SU-DHL-6 (cell line): ENCODE measurements around the gene PPM1H.

ENCODE experiments used
- H2AFZ ChIP-seq: fragments of 200-600 bp; sonication (generic); 2 replicates; pipeline ENCODE4 v1.6.1; 2014; ENCODE audit warnings: low read depth, mild to moderate bottlenecking, moderate library complexity, mixed read lengths, antibody characterized with exemption, low read length; ENCODE audit not compliant: severe bottlenecking
- H3F3A ChIP-seq: fragments of 200-600 bp; shearing (Covaris generic); 2 replicates; pipeline ENCODE4 v1.6.0; 2016; ENCODE audit warnings: antibody characterized with exemption, mild to moderate bottlenecking; ENCODE audit not compliant: insufficient read depth
- H3K27ac ChIP-seq: fragments of 200-600 bp; sonication (generic); 2 replicates; pipeline ENCODE4 v1.5.1; 2016; ENCODE audit warnings: low read depth, mild to moderate bottlenecking, low read length, moderate library complexity, mixed read lengths
- H3K27me3 ChIP-seq: fragments of 200-600 bp; sonication (generic), shearing (Covaris generic); 2 replicates; pipeline ENCODE4 v1.6.0; 2014; ENCODE audit warnings: mild to moderate bottlenecking, low read length
- H3K36me3 ChIP-seq: fragments of 200-600 bp; sonication (generic); 2 replicates; pipeline ENCODE4 v1.6.1; 2014; ENCODE audit warnings: mild to moderate bottlenecking, low read length, mixed read lengths
- H3K4me2 ChIP-seq: fragments of 300-600, 200-600 bp; shearing (Covaris generic), sonication (generic); 2 replicates; pipeline ENCODE4 v1.6.0; 2014; ENCODE audit warnings: low read length, low read depth, mild to moderate bottlenecking; ENCODE audit not compliant: poor library complexity, severe bottlenecking
- H3K4me3 ChIP-seq: fragments of 200-600 bp; sonication (generic); 2 replicates; pipeline ENCODE4 v1.5.1; 2014; ENCODE audit warnings: antibody characterized with exemption, low read length, mild to moderate bottlenecking, mixed read lengths; ENCODE audit not compliant: insufficient read depth, poor library complexity, severe bottlenecking
- H3K79me2 ChIP-seq: fragments of 200-600 bp; sonication (generic); 2 replicates; pipeline ENCODE4 v1.6.1; 2014; ENCODE audit warnings: mild to moderate bottlenecking, low read length, moderate library complexity; ENCODE audit not compliant: insufficient read depth
- H3K9ac ChIP-seq: fragments of 200-600 bp; sonication (generic); 2 replicates; pipeline ENCODE4 v1.7.0; 2014; ENCODE audit warnings: mild to moderate bottlenecking, low read length
- H3K9me2 ChIP-seq: fragments of 200-600 bp; sonication (generic); replicated peaks from 2 replicates; pipeline ENCODE4 v1.6.1; 2014; ENCODE audit warnings: low read length; ENCODE audit not compliant: insufficient read depth
- H3K9me3 ChIP-seq: fragments of 200-600 bp; sonication (generic); 2 replicates; pipeline ENCODE4 v1.6.1; 2014; ENCODE audit warnings: low read length, mixed read lengths; ENCODE audit not compliant: insufficient read depth
- H4K20me1 ChIP-seq: fragments of 200-600 bp; sonication (generic); 2 replicates; pipeline ENCODE4 v1.6.1; 2014; ENCODE audit warnings: low read depth, mild to moderate bottlenecking, antibody characterized with exemption, low read length, moderate library complexity, mixed read lengths
- CTCF ChIP-seq: fragments of 200-600 bp; sonication (generic); IDR thresholded peaks from one replicate; pipeline ENCODE4 v1.5.1; 2017; ENCODE audit warnings: antibody characterized with exemption, mild to moderate bottlenecking, low read length, moderate library complexity; ENCODE audit not compliant: insufficient read depth, poor library complexity, severe bottlenecking
- EZH2phosphoT487 ChIP-seq: fragments of 200-600 bp; sonication (generic), shearing (Covaris generic); conservative IDR thresholded peaks from 2 replicates; pipeline ENCODE4 v1.6.1; 2018; ENCODE audit warnings: mild to moderate bottlenecking, antibody characterized with exemption, low read length, moderate library complexity, mixed read lengths

The PPM1H gene

GRCh38 chr12:62657363-62657632 is 277.7 kb downstream of the PPM1H start:
- no peaks in the 10 kb centered on the region for H3F3A ChIP-seq
- H3K27me3 ChIP-seq = no peaks in the 10 kb centered on the region
- no peak overlapping the region for H3K27ac ChIP-seq
- TF ChIP-seq EZH2phosphoT487 (no peak), CTCF (no peak)
- no peaks in the 10 kb centered on the region for H4K20me1 ChIP-seq
- no peak overlapping the region for H3K4me3 ChIP-seq
- no peaks in the 10 kb centered on the region for H3K9me2 ChIP-seq
- H3K4me2 ChIP-seq = no peak overlapping the region
- no peaks in the 10 kb centered on the region for H3K79me2 ChIP-seq
- no peaks in the 10 kb centered on the region for H3K9me3 ChIP-seq
- H2AFZ ChIP-seq = no peak overlapping the region
- H3K36me3 ChIP-seq = no peaks in the 10 kb centered on the region
- H3K9ac ChIP-seq = no peak overlapping the region

GRCh38 chr12:62656591-62657362 is 278.2 kb downstream of the PPM1H start:
- Histone ChIP-seq H4K20me1 (no peaks in the 10 kb centered on the region), H2AFZ (no peak overlapping the region), H3K4me2 (no peak overlapping the region), H3K79me2 (no peaks in the 10 kb centered on the region), H3K4me3 (no peak overlapping the region), H3K27me3 (no peaks in the 10 kb centered on the region), H3F3A (no peaks in the 10 kb centered on the region), H3K9me2 (no peaks in the 10 kb centered on the region), H3K36me3 (no peaks in the 10 kb centered on the region), H3K9me3 (no peaks in the 10 kb centered on the region), H3K9ac (no peak overlapping the region), H3K27ac (no peak overlapping the region)
- TF ChIP-seq EZH2phosphoT487 = no peak
- no peak for TF ChIP-seq CTCF

GRCh38 chr12:62655666-62656151 is 279.2 kb downstream of the PPM1H start:
- Histone ChIP-seq H3K79me2 (no peaks in the 10 kb centered on the region), H3K9me2 (no peaks in the 10 kb centered on the region), H3K36me3 (no peaks in the 10 kb centered on the region), H3K9me3 (no peaks in the 10 kb centered on the region), H3K27me3 (no peaks in the 10 kb centered on the region), H3F3A (no peaks in the 10 kb centered on the region), H3K27ac (no peak overlapping the region), H2AFZ (no peak overlapping the region), H3K4me3 (no peak overlapping the region), H3K4me2 (no peak overlapping the region), H4K20me1 (no peaks in the 10 kb centered on the region), H3K9ac (no peak overlapping the region)
- TF ChIP-seq CTCF (no peak), EZH2phosphoT487 (no peak)
